Osteoblast (primary cell): Measurements from ENCODE around the gene MSANTD2. TPM values are rescaled to one million over a fixed set of nuclear protein-coding genes. Genes with fewer than 3 reads are reported as not detected.

ENCODE experiments used
- DNase-seq: peaks from one replicate; pipeline ENCODE4 v3.0.0; 2011; ENCODE audit warnings: low spot score, mixed read lengths; ENCODE audit not compliant: insufficient read length; ENCODE audit errors: missing footprints
- H2AFZ ChIP-seq: 2 replicates; pipeline ENCODE4 v1.6.0; 2011; ENCODE audit warnings: mild to moderate bottlenecking, low read length
- H3K27ac ChIP-seq: 2 replicates; pipeline ENCODE4 v1.5.1; 2011; ENCODE audit warnings: mild to moderate bottlenecking, low read depth, low read length, moderate library complexity
- H3K27me3 ChIP-seq: 2 replicates; pipeline ENCODE4 v1.6.0; 2012; ENCODE audit warnings: mild to moderate bottlenecking, control low read depth, inconsistent platforms, low read length, moderate library complexity; ENCODE audit not compliant: insufficient read depth
- H3K36me3 ChIP-seq: 2 replicates; pipeline ENCODE4 v1.5.1; 2011; ENCODE audit warnings: mild to moderate bottlenecking, low read length, control low read depth, moderate library complexity; ENCODE audit not compliant: insufficient read depth
- H3K4me1 ChIP-seq: 2 replicates; pipeline ENCODE4 v1.5.1; 2011; ENCODE audit warnings: mild to moderate bottlenecking, low read length, control low read depth, moderate library complexity; ENCODE audit not compliant: insufficient read depth
- H3K4me2 ChIP-seq: 2 replicates; pipeline ENCODE4 v1.6.0; 2011; ENCODE audit warnings: mild to moderate bottlenecking, low read length; ENCODE audit not compliant: insufficient read depth
- H3K4me3 ChIP-seq: fragments of 200-600 bp; sonication (generic); 3 replicates; pipeline ENCODE4 v1.5.1; 2012; ENCODE audit warnings: mild to moderate bottlenecking, low read length, inconsistent platforms; ENCODE audit not compliant: insufficient read depth
- H3K79me2 ChIP-seq: 2 replicates; pipeline ENCODE4 v1.6.0; 2012; ENCODE audit warnings: mild to moderate bottlenecking, low read length, control low read depth, inconsistent platforms; ENCODE audit not compliant: insufficient read depth
- H3K9me3 ChIP-seq: 2 replicates; pipeline ENCODE4 v1.5.1; 2011; ENCODE audit warnings: low read depth, low read length, control low read depth
- H4K20me1 ChIP-seq: 2 replicates; pipeline ENCODE4 v1.6.0; 2012; ENCODE audit warnings: mild to moderate bottlenecking, low read length, control low read depth; ENCODE audit not compliant: insufficient read depth
- total RNA-seq: library from RNA; depleted of rRNA; stranded (reverse); fragments of >200 nt; gene quantifications from 2 replicates; pipeline ENCODE4 v1.2.3, GENCODE V29; 2012
- TF ChIP-seq, protein P1 (sequence below): IDR thresholded peaks from 2 replicates; pipeline ENCODE4 v1.5.1; 2011; ENCODE audit warnings: mild to moderate bottlenecking, low read depth, low read length, moderate library complexity; ENCODE audit errors: extremely low read depth

MSANTD2 gene
- total RNA-seq, 1 donor = 10.9 TPM

DNA sequence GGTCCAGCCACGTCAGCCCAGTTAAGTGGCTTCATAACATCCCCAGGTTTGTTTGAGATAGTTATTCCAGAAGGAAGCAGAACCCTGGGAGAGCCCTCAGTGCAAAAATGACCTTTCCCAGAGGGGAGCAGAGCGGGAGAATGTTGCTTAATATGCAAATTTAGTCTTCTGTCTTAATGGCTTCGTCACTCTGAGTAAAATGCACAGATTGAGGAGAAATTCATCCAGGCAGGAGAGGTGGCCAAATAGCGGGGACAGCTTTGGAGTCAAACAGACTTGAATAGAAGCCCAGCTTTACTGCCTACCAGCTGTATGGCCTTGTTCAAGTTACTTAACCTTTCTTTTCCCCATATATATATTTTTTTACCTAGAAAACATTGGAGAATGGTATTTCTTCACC is 72.7 kb downstream of the MSANTD2 start:
- Histone ChIP-seq H3K9me3 (no peaks in the 10 kb centered on the region), H3K36me3 (no peaks in the 10 kb centered on the region), H3K4me3 (no peak overlapping the region), H3K27me3 (peaks cover 24% of the 10 kb centered on the region), H3K79me2 (no peaks in the 10 kb centered on the region), H3K27ac (no peak overlapping the region), H3K4me2 (no peak overlapping the region), H3K4me1 (peaks cover 10% of the 10 kb centered on the region), H2AFZ (no peak overlapping the region), H4K20me1 (no peaks in the 10 kb centered on the region)
- DNase-seq = no peak
- TF ChIP-seq, protein P1, sequence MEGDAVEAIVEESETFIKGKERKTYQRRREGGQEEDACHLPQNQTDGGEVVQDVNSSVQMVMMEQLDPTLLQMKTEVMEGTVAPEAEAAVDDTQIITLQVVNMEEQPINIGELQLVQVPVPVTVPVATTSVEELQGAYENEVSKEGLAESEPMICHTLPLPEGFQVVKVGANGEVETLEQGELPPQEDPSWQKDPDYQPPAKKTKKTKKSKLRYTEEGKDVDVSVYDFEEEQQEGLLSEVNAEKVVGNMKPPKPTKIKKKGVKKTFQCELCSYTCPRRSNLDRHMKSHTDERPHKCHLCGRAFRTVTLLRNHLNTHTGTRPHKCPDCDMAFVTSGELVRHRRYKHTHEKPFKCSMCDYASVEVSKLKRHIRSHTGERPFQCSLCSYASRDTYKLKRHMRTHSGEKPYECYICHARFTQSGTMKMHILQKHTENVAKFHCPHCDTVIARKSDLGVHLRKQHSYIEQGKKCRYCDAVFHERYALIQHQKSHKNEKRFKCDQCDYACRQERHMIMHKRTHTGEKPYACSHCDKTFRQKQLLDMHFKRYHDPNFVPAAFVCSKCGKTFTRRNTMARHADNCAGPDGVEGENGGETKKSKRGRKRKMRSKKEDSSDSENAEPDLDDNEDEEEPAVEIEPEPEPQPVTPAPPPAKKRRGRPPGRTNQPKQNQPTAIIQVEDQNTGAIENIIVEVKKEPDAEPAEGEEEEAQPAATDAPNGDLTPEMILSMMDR = no peak

DNA sequence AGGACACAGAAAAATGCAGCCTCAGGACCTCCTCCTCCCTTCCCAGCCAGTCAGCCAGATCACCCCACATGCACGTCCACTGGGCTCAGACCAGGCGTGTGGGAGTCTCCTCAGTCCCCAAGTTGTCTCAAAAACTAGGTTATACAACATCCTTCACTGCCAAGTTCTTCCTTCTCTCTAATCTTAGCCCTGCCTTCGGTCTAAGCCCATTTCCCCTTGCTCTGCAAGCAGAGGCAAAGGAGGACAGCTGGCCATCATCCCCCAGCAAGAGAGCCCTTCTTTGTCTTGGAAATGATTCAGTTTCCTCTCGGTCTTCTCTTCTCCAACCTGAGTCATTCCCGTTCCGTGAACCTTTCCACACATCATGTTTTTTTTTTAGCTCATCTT is 74.5 kb downstream of the MSANTD2 start:
- Histone ChIP-seq H3K4me1 (peaks cover 10% of the 10 kb centered on the region), H3K27me3 (peaks cover 41% of the 10 kb centered on the region), H4K20me1 (no peaks in the 10 kb centered on the region), H2AFZ (peak overlapping the region; percentile 76), H3K9me3 (no peaks in the 10 kb centered on the region), H3K79me2 (no peaks in the 10 kb centered on the region), H3K4me3 (peak overlapping the region; percentile 1), H3K27ac (no peak overlapping the region), H3K4me2 (peak overlapping the region; percentile 63), H3K36me3 (no peaks in the 10 kb centered on the region)
- no peak for DNase-seq
- TF ChIP-seq, protein P1 = no peak

DNA sequence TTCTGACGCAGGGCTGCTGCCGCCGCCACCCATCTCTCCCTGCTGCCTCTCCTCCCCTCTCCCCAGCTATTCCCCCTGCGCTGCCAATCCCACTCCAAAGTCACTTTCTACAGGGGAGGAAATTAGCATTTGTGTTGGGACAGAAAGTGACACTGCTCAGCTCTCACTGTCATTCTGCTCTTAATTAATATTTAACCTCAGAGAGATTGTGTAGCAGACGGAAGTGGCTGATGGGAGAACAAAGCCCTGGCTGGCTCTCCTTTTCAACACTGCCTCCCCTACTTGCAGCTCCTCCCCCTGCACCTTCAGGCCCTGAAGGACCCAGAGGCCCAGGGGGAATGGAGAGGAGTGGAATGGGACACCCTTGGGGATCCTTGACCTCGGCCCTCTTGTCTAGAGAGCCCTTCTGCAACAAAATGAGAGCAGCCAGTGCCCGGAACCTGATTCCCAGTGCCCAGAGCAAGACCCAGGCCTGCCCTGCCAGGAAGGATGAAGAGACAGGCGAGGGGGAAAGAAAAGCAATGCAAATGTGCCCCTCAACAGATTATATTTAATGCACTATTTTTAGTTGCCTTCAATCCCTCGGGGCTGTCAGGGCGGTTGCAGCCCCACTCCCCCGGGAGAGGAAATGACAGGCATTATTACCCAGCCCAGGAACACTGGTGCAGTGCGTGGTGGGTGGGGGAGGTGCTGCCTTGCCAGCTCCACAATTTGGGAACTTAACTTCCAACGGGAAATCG is 75.1 kb downstream of the MSANTD2 start:
- Histone ChIP-seq H3K9me3 (no peaks in the 10 kb centered on the region), H3K27me3 (peaks cover 46% of the 10 kb centered on the region)

DNA sequence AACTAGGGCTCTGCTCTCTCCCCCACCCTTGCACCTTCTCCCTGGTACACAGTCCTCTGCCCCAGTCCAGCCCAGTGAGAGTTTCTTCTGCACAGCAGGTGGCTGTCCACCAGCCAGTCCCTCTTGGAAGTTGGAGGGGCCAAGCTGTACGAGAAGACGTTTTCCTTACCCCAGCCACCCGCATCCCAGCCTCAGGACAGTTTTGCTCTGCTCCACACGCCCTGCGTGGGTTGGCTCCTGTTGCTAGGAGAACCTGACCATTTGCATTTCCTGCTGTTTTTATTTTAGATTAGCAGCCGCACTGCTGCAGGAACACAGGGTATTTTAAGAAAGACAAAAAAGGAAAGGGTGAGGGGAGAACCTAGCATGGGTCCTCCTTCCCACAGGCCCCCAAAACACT is 78.0 kb downstream of the MSANTD2 start:
- Histone ChIP-seq H3K4me2 (no peak overlapping the region), H3K36me3 (no peaks in the 10 kb centered on the region), H3K9me3 (no peaks in the 10 kb centered on the region), H3K27ac (no peak overlapping the region), H3K4me3 (no peak overlapping the region), H3K4me1 (peaks cover 20% of the 10 kb centered on the region), H3K27me3 (peaks cover 75% of the 10 kb centered on the region), H3K79me2 (no peaks in the 10 kb centered on the region), H2AFZ (no peak overlapping the region), H4K20me1 (no peaks in the 10 kb centered on the region)
- TF ChIP-seq, protein P1 = no peak
- no peak for DNase-seq

More for the DNA sequence above, 75.1 kb downstream of the MSANTD2 start:
- DNase-seq = no peak
- Histone ChIP-seq H3K4me3 (no peak overlapping the region), H4K20me1 (no peaks in the 10 kb centered on the region), H2AFZ (no peak overlapping the region), H3K27ac (no peak overlapping the region), H3K79me2 (no peaks in the 10 kb centered on the region), H3K4me2 (peak overlapping the region; percentile 63), H3K36me3 (no peaks in the 10 kb centered on the region), H3K4me1 (peaks cover 10% of the 10 kb centered on the region)
- TF ChIP-seq, protein P1 = no peak
